GM18861 (cell line): ENCODE results near the gene FTL.

Source experiments
- ATAC-seq: cut with Tn5 transposase; IDR thresholded peaks from one replicate; pipeline ENCODE4 v1.9.1; 2021; ENCODE audit not compliant: unreplicated experiment

Gene FTL

GRCh38 chr19:48945415-48945814, 19.7 kb upstream of the FTL start:
- no peak for ATAC-seq

- ATAC-seq: no peak
Measured at GRCh38 chr19:48945817-48946216, 19.3 kb upstream of the FTL start.

GRCh38 chr19:48946463-48947257, 18.4 kb upstream of the FTL start:
- no peak for ATAC-seq

DNA sequence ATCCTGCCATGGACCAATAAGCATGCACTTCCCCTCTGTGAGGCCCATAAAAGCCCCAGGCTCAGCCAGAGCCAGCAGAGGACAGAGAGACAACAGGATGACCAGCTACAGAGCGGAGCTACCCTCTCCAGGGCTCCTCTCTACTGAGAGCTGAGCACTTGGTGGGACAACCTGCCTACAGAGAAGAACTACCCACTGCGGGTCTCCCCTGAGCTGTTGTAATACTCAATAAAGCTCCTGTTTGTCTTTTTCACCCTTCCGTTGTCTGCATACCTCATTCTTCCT, 17.9 kb upstream of the FTL start:
- no peak for ATAC-seq

DNA sequence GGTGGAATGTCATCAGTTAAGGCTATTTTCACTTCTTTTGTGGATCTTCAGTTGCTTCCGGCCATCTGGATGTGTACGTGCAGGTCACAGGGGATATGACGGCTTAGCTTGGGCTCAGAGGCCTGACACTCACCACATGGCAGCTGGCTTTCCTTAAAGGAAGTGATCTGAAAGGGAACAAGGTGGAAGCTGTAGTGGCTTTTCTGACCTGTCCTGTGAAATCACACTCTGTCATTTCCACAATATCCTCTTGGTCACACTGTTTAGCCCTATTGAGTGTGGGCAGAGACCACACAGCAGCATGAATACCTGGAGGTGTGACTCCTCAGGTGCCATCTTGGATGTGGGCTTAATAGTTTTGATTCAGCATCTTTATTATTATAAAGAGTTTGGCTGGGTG, 14.9 kb upstream of the FTL start:
- ATAC-seq: no peak

DNA sequence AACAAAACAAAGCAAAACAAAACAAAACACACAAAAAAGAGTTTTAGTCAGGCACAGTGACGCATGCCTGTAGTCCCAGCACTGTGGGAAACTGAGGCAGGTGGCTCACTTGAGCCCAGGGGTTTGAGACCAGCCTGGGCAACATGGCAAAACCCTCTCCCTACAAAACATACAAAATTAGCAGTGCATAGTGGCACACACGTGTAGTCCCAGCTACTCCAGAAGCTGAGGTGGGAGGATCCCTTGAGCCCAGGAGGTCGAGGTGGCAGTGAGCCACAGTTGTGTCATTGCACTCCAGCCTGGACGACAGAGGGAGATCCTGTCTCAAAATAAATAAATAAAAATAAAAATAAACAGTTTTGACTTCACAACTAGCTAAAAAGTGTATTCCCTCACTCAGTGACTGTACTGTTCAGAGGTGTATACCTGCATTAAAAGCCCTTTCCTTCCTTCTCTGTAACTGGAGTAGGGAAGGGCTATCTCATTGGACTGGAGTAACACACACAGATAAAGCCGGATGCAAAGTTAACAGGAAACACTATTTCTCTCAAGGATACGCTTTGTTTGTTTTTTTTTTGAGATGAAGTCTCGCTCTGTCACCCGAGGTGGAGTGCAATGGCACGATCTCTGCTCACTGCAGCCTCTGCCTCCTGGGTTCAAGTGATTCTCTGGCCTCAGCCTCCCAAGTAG, 14.1 kb upstream of the FTL start:
- no peak for ATAC-seq

DNA sequence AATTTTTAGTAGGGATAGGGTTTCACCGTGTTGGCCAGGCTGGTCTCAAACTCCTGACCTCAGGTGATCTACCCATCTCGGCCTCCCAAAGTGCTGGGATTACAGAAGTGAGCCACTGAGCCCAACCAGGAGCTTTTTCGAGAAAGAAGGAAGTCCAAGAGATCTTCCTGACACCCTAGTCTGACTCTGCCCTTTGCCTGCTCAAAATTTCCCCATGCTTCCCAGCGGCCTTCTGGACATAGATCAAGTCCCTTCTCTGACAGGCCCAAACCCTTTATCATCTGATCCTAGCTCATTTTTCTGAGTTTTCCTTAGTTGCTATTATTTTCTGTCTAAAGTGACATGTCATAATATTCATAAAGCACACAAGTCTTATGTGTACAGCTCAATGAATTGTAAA, 12.0 kb upstream of the FTL start:
- ATAC-seq: no peak

GRCh38 chr19:48953990-48954594, 11.0 kb upstream of the FTL start:
- ATAC-seq: no peak

DNA sequence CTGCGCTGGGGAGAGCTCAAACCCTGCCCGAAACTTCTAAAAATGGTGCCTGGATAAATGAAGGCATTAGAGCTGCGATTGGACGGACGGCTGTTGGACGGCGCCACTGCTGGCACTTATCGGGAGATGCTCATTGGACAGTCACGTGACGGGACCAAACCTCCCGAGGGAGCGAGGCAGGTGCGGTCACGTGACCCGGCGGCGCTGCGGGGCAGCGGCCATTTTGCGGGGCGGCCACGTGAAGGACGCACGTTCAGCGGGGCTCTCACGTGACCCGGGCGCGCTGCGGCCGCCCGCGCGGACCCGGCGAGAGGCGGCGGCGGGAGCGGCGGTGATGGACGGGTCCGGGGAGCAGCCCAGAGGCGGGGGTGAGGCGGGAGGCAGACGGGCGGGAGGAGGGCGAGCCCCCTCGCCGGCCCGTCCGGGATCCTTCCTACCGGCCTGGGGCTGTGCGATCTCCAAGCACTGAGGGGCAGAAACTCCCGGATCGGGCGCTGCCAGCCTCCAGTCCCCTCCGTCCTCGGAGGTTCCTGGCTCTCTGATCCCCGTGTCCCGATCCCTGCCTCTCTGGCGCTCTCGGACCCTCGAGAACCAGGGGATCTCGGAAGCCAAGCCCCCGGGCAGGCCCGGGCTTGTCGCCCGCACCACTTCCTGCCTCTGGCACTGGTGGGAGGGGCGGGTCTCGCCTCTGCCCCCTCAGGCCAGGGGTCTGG, 10.4 kb upstream of the FTL start, which contains the start of gene BAX:
Gene BAX (plus strand): TSS at position 281 of the 713 bp plus-strand sequence. CDS start 54 bp downstream, at position 335.
- ATAC-seq: peak; percentile 83

DNA sequence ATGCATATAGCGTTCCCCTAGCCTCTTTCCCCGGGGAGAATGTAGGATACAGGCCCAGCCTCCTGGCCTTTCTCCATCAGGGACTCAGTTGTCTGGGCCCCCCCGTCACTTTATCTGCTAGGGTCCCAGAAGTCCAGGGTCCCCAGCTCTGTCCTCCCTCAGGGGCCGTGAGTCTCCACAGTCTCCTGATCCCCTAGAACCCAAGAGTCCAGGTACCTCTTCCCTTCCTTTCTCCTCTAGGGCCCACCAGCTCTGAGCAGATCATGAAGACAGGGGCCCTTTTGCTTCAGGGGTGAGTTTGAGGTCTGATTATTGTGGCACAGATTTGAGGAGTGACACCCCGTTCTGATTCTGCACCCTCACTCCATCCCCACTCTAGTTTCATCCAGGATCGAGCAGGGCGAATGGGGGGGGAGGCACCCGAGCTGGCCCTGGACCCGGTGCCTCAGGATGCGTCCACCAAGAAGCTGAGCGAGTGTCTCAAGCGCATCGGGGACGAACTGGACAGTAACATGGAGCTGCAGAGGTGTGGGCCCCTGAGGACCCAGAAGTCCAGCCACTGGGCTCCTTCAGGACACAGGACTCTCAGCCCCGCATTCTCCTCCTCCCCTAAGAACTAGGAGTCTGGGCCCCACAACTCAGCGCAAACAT, 9.7 kb upstream of the FTL start:
- ATAC-seq: no peak

GRCh38 chr19:48958006-48958405, 7.1 kb upstream of the FTL start:
- no peak for ATAC-seq

- ATAC-seq: no peak
Measured at GRCh38 chr19:48959341-48960239, 5.5 kb upstream of the FTL start.

DNA sequence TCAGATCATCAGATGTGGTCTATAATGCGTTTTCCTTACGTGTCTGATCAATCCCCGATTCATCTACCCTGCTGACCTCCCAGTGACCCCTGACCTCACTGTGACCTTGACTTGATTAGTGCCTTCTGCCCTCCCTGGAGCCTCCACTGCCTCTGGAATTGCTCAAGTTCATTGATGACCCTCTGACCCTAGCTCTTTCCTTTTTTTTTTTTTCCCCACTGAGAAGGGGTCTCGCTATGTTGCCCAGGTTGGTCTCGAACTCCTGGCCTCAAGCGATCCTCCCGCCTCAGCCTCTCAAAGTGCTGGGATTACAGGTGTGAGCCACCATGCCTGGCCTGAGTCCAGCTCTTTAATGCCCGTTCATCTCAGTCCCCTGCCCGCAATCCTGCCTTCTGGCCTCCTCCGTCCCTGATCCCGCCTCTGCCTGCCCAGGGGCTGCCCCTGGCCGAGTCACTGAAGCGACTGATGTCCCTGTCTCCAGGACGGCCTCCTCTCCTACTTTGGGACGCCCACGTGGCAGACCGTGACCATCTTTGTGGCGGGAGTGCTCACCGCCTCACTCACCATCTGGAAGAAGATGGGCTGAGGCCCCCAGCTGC, 4.0 kb upstream of the FTL start:
- no peak for ATAC-seq

GRCh38 chr19:48961673-48962028, 3.5 kb upstream of the FTL start:
- no peak for ATAC-seq

GRCh38 chr19:48962029-48962848, 2.9 kb upstream of the FTL start:
- no peak for ATAC-seq

DNA sequence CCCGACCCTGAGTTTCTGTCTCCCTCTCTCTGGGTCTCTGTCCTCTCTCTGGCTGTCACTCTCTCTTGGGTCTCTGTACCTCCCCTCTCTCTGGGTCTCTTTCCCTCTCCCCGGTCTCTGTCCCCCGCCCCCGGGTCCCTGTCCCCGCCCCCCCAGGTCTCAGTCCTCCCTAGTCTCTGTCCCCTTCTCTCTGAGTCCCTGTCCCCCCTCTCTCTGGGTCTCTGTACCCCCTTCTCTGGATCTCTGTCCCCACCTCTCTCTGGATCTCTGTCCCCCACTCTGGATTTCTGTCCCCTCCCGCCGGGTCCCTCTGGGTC, 2.3 kb upstream of the FTL start:
- no peak for ATAC-seq

DNA sequence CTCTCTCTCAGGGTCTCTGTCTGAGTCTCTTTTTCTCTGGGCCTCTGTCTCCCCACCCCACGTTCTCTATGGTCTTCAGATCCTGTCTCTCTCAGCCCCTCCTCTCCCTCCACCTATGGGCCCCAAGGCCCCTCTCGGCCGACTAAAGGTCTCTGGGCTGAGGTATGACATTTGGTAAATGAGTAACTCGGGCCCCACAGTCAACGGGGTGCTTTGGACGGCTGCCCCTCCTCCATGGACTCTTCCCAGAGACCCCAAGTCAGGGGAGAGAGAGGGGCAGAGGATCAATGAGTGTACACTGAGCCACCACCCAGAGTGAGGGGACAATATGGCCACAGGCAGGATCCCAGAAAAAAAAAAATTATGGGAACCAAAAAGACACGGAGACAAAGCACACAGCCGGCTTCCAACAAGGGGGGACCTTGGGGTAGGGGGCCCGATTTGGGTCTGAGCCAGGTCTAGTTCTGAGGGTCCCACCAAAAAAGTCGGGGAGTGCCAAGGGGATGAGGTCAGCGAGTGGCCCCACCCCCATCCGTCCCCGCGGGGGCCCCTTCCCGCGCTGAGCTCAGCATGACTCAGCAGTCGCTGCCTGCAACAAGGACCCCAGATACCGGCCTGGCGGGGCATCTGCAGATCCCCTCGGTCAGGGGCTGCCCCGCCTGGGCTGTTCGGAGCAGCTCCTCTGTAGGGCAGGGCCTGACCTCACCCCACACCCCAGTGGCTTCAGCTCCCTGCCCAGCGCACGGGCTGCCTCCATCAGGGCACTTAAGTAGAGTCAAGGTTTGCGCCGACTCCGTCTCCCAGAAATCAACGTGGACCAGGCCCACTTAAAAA, 1.5 kb upstream of the FTL start:
- ATAC-seq: peak; percentile 28
